GM10248 (cell line): ENCODE results near the gene MTMR12.
"Not testable (repeated sequence)": the region's sequence is repeated elsewhere in the genome, so short reads cannot be mapped to it uniquely, and the experiment has no call there.

Experiments
- CTCF ChIA-PET: fragments of 300-600 bp; sonication (Branson Sonifier 250); formaldehyde crosslinking; extraction: SDS; loops from one replicate; lab custom pipeline; 2021; ENCODE audit warnings: antibody characterized with exemption; lab: Yijun Ruan, JAX
- POLR2A ChIA-PET: fragments of 350-650 bp; sonication (Branson Sonifier 250); formaldehyde crosslinking; extraction: SDS; loops from one replicate; lab custom pipeline; 2020; ENCODE audit warnings: antibody characterized with exemption; lab: Yijun Ruan, JAX
- DNase-seq: peaks from one replicate; pipeline ENCODE4 v3.0.0; 2012; ENCODE audit errors: extremely low spot score
- CTCF ChIP-seq: IDR thresholded peaks from 2 replicates; pipeline ENCODE4 v1.5.1; 2012; ENCODE audit warnings: mild to moderate bottlenecking, low read depth; ENCODE audit errors: extremely low read depth, missing control alignments, control extremely low read depth

The MTMR12 gene

GRCh38 chr5:32303755-32304120, 9.0 kb downstream of the MTMR12 start:
- ChIA-PET CTCF (interaction anchor here (1.5 to 1.7 kb wide), 2 partner anchors 26 kb away, joined by 4 to 5 read pairs; no protein-coding TSS in a partner anchor), POLR2A (no interaction called here)
- TF ChIP-seq CTCF = no peak
- no peak for DNase-seq

- no peak for DNase-seq
- POLR2A ChIA-PET = no interaction called here
- no peak for TF ChIP-seq CTCF
- CTCF ChIA-PET = interaction anchor here (1.0 to 1.7 kb wide), 3 partner anchors 26 to 71 kb away, joined by 3 to 5 read pairs (median 4); no protein-coding TSS in a partner anchor
These were observed 9.6 kb downstream of the MTMR12 start for GRCh38 chr5:32302835-32303754.

DNA sequence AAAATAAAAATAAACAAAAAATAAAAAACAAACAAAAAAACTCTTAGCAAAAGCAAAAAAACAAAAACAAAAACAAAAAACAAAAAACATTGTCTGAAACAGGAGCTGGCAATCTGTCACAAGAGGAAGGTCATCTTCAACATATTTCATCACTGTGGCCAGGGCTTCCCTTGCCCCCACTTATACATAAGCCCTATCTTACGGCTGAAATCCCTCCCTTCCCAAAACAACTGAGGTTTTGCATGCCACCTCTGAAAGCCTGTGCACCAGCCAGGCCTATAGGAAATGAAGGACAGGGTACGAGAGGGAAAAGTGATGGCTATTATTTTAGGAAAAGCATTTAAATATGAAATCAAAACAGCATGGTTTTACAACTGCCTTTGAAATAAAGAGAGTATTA, 10.8 kb downstream of the MTMR12 start:
- CTCF ChIA-PET = interaction anchor here (1.6 kb wide), 1 partner anchor 69 kb away, joined by 6 read pairs; no protein-coding TSS in a partner anchor
- no peak for TF ChIP-seq CTCF
- no peak for DNase-seq
- POLR2A ChIA-PET = no interaction called here

- CTCF ChIA-PET = interaction anchor here (1.3 to 6.4 kb wide), 3 partner anchors 14 to 26 kb away, joined by 3 to 50 read pairs (median 5); partner anchors contain the start of gene MTMR12
- TF ChIP-seq CTCF = no peak
- POLR2A ChIA-PET = no interaction called here
- no peak for DNase-seq
These were observed 13.6 kb downstream of the MTMR12 start for GRCh38 chr5:32299059-32299677.

DNA sequence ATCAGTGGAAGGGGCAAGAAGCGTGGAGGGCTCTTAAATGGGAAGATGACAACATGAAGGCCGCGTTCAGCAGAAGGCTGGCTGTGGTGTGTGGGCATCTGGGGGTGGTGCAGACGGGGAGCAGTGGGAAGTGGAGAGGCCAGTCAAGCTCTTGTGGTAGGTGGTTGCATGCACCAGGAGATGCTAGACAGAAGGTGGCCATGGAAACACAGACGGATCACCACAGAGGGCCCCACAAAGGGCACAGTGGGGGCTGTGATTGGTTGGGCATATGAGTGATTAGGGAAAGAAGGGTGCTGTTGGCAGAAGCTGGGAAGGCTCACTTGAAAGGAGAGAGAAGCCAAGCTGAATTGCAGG, 14.7 kb downstream of the MTMR12 start:
- TF ChIP-seq CTCF = no peak
- ChIA-PET POLR2A (interaction anchor here (0.5 kb wide), 1 partner anchor 312 kb away, joined by 5 read pairs; no protein-coding TSS in a partner anchor), CTCF (interaction anchor here (0.9 to 6.4 kb wide), 7 partner anchors 9 to 66 kb away, joined by 3 to 50 read pairs (median 3); no protein-coding TSS in a partner anchor)
- DNase-seq = no peak

GRCh38 chr5:32297181-32298058, 15.3 kb downstream of the MTMR12 start:
- CTCF ChIA-PET = interaction anchor here (0.9 to 6.4 kb wide), 7 partner anchors 10 to 66 kb away, joined by 3 to 50 read pairs (median 3); no protein-coding TSS in a partner anchor
- TF ChIP-seq CTCF = no peak
- POLR2A ChIA-PET = interaction anchor here (0.5 kb wide), 1 partner anchor 312 kb away, joined by 5 read pairs; no protein-coding TSS in a partner anchor
- DNase-seq = no peak

- POLR2A ChIA-PET = interaction anchor here (0.6 kb wide), 1 partner anchor 79 kb away, joined by 3 read pairs; no protein-coding TSS in a partner anchor
- not testable (repeated sequence) for DNase-seq
- CTCF ChIA-PET = interaction anchor here (1.0 to 6.4 kb wide), 3 partner anchors 11 to 32 kb away, joined by 3 to 50 read pairs (median 5); no protein-coding TSS in a partner anchor
These were observed 16.6 kb downstream of the MTMR12 start for GRCh38 chr5:32295966-32296772.
